ENCODE data around the gene DMD.

DNA sequence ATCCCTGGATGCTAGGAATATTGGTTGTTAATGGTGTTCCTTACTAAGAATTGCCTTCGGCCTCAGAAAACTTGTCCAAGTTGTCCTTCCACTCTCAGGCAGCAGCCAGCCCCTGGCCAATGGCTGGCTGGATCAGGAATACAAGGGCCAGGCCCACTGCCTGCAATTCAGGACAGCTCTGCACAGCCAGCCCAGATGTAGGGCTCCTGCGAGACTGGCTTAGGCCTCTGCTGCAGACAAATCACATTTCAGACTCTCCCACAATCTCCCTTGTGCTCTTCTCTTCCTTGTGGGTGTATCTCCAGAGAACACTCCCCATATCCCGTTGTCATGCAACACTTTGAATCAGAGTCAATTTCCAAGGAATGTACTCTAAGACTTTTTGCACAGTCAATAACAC, 1391.9 kb downstream of the DMD start:
- TF ChIP-seq, protein P1, sequence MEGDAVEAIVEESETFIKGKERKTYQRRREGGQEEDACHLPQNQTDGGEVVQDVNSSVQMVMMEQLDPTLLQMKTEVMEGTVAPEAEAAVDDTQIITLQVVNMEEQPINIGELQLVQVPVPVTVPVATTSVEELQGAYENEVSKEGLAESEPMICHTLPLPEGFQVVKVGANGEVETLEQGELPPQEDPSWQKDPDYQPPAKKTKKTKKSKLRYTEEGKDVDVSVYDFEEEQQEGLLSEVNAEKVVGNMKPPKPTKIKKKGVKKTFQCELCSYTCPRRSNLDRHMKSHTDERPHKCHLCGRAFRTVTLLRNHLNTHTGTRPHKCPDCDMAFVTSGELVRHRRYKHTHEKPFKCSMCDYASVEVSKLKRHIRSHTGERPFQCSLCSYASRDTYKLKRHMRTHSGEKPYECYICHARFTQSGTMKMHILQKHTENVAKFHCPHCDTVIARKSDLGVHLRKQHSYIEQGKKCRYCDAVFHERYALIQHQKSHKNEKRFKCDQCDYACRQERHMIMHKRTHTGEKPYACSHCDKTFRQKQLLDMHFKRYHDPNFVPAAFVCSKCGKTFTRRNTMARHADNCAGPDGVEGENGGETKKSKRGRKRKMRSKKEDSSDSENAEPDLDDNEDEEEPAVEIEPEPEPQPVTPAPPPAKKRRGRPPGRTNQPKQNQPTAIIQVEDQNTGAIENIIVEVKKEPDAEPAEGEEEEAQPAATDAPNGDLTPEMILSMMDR (IDR thresholded peaks at IDR 0.05), result no peak
- TF ChIP-seq POLR2AphosphoS5 (IDR thresholded peaks at IDR 0.05), result no peak

Measured in sigmoid colon (tissue), 4 donors.